IMR-90 (cell line): Measurements from ENCODE around the gene ARPC2.

Experiments
- BHLHE40 ChIP-seq: fragments of 150-350 bp; IDR thresholded peaks from 2 replicates; pipeline ENCODE4 v1.6.1; 2016; ENCODE audit warnings: mild to moderate bottlenecking, low read depth, low read length
- CEBPB ChIP-seq: IDR thresholded peaks from 2 replicates; pipeline ENCODE4 v1.6.1; 2012; ENCODE audit warnings: low read depth, low read length, improper control_type of control experiment
- MAFK ChIP-seq: IDR thresholded peaks from 2 replicates; pipeline ENCODE4 v1.6.1; 2012; ENCODE audit warnings: low read depth, low read length, improper control_type of control experiment
- MXI1 ChIP-seq: IDR thresholded peaks from 2 replicates; pipeline ENCODE4 v1.6.1; 2012; ENCODE audit warnings: low read depth, mild to moderate bottlenecking, low read length, moderate library complexity, borderline replicate concordance
- NFE2L2 ChIP-seq: fragments of 150-350 bp; IDR thresholded peaks from 2 replicates; pipeline ENCODE4 v1.6.1; 2016; ENCODE audit warnings: low read depth, mild to moderate bottlenecking, low read length
- POLR2A ChIP-seq: IDR thresholded peaks from 2 replicates; pipeline ENCODE4 v1.6.1; 2012; ENCODE audit warnings: mild to moderate bottlenecking, low read depth, low read length
- RAD21 ChIP-seq: IDR thresholded peaks from 2 replicates; pipeline ENCODE4 v1.6.1; 2012; ENCODE audit warnings: low read length, improper control_type of control experiment
- RCOR1 ChIP-seq: IDR thresholded peaks from 2 replicates; pipeline ENCODE4 v1.6.1; 2012; ENCODE audit warnings: mild to moderate bottlenecking, low read length, improper control_type of control experiment; ENCODE audit not compliant: insufficient replicate concordance
- RFX5 ChIP-seq: IDR thresholded peaks from 2 replicates; pipeline ENCODE4 v1.8.0; 2012; ENCODE audit warnings: low read depth, mild to moderate bottlenecking, low read length, moderate library complexity
- SMC3 ChIP-seq: fragments of 150-350 bp; IDR thresholded peaks from 2 replicates; pipeline ENCODE4 v1.6.1; 2016; ENCODE audit warnings: low read depth, mild to moderate bottlenecking, antibody characterized with exemption, low read length, moderate library complexity
- TF ChIP-seq, protein P1 (sequence below): fragments of 150-350 bp; IDR thresholded peaks from 2 replicates; pipeline ENCODE4 v1.6.1; 2016; ENCODE audit warnings: low read depth, mild to moderate bottlenecking, low read length, moderate library complexity, borderline replicate concordance
- TF ChIP-seq, protein P2 (sequence below): conservative IDR thresholded peaks from 2 replicates; pipeline ENCODE4 v1.5.1; 2012; ENCODE audit warnings: mild to moderate bottlenecking, low read depth, low read length, improper control_type of control experiment

DNA sequence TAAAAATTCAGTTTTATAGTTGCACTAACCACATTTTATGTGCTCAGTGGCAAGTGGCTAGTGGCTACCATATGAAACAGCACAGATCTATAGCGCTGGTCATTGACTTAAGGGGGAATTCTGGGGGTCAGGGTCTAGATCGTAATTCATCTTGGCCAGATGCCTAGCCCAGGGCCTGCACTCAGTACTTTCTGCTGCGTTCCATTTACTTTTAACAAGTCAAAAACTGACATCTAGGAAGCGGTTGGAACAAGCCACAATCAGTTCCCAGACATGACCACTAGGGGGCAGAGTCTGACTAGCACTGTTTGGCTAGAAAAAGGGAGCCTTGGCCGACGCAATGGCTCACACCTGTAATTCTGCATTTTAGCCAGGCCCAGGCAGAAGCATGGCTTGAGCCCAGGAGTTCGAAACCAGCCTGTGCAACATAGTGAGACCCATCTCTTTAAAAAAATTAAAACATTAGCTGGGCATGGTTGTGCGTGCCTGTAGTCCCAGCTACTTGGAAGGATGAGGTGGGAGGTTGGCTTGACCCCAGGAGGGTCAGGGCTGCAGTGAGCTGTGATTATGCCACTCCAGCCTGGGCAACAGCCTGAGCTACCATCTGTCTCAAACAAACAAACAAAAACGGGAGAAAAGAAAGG, 84.3 kb downstream of the ARPC2 start:
- TF ChIP-seq, protein P1, sequence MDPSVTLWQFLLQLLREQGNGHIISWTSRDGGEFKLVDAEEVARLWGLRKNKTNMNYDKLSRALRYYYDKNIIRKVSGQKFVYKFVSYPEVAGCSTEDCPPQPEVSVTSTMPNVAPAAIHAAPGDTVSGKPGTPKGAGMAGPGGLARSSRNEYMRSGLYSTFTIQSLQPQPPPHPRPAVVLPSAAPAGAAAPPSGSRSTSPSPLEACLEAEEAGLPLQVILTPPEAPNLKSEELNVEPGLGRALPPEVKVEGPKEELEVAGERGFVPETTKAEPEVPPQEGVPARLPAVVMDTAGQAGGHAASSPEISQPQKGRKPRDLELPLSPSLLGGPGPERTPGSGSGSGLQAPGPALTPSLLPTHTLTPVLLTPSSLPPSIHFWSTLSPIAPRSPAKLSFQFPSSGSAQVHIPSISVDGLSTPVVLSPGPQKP: no peak
- TF ChIP-seq NFE2L2 (no peak), POLR2A (no peak), RCOR1 (no peak), RFX5 (no peak), BHLHE40 (no peak), CEBPB (no peak), SMC3 (peak; percentile 86), MAFK (no peak), RAD21 (peak; percentile 96), MXI1 (no peak)
- TF ChIP-seq, protein P2, sequence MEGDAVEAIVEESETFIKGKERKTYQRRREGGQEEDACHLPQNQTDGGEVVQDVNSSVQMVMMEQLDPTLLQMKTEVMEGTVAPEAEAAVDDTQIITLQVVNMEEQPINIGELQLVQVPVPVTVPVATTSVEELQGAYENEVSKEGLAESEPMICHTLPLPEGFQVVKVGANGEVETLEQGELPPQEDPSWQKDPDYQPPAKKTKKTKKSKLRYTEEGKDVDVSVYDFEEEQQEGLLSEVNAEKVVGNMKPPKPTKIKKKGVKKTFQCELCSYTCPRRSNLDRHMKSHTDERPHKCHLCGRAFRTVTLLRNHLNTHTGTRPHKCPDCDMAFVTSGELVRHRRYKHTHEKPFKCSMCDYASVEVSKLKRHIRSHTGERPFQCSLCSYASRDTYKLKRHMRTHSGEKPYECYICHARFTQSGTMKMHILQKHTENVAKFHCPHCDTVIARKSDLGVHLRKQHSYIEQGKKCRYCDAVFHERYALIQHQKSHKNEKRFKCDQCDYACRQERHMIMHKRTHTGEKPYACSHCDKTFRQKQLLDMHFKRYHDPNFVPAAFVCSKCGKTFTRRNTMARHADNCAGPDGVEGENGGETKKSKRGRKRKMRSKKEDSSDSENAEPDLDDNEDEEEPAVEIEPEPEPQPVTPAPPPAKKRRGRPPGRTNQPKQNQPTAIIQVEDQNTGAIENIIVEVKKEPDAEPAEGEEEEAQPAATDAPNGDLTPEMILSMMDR: peak; percentile 93
